PFSK-1 (cell line): ENCODE data around the gene APOL4.

Source experiments
- POLR2AphosphoS5 ChIP-seq: IDR thresholded peaks from 2 replicates; pipeline ENCODE4 v1.6.1; 2012; ENCODE audit warnings: low read depth, mild to moderate bottlenecking, control low read depth, low read length, moderate library complexity
- SIN3A ChIP-seq: IDR thresholded peaks from 2 replicates; pipeline ENCODE4 v1.6.1; 2012; ENCODE audit warnings: mild to moderate bottlenecking, low read length, moderate library complexity, borderline replicate concordance; ENCODE audit not compliant: insufficient read depth
- TAF1 ChIP-seq: IDR thresholded peaks from 2 replicates; pipeline ENCODE4 v1.6.1; 2012; ENCODE audit warnings: low read length, control low read depth, borderline replicate concordance; ENCODE audit not compliant: insufficient read depth

DNA sequence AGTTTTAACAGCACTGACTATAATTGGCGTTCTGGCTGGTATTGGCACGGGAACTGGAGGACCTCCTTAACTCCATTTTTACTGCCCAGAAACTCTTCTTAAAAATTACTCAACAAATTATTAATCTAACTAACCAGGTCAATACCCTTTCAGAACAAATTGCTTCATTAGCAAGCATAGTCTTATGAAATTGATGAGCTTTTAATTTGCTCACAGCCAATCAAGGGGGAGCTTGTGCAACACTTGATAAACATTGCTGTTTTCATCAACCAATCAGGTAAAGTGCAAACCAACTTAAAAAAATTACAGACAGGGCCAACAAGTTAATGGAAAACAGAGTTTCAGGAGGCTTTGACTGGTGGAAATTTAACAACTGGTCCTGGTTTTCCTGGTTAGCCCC, 36.5 kb downstream of the APOL4 start:
- TF ChIP-seq TAF1 (no peak), POLR2AphosphoS5 (no peak), SIN3A (no peak)
